GM21723 (cell line): ENCODE results near the gene TSPAN5.

Experiments
- ATAC-seq: cut with Tn5 transposase; IDR thresholded peaks from one replicate; pipeline ENCODE4 v1.9.1; 2021; ENCODE audit warnings: mild to moderate bottlenecking, moderate library complexity; ENCODE audit not compliant: unreplicated experiment

The TSPAN5 gene

GRCh38 chr4:98601708-98602107, 56.7 kb downstream of the TSPAN5 start:
- ATAC-seq, result peak; percentile 67

GRCh38 chr4:98599617-98600205, 58.7 kb downstream of the TSPAN5 start:
- no peak for ATAC-seq

- ATAC-seq, result no peak
Observed at GRCh38 chr4:98586962-98587354, 71.5 kb downstream of the TSPAN5 start.

GRCh38 chr4:98586291-98586961, 72.0 kb downstream of the TSPAN5 start:
- ATAC-seq, result no peak

- ATAC-seq, result no peak
Observed at GRCh38 chr4:98585596-98585995, 72.8 kb downstream of the TSPAN5 start.

- no peak for ATAC-seq
Observed at GRCh38 chr4:98584265-98584664, 74.1 kb downstream of the TSPAN5 start.

- no peak for ATAC-seq
Observed at GRCh38 chr4:98583265-98583664, 75.1 kb downstream of the TSPAN5 start.

- no peak for ATAC-seq
Observed at GRCh38 chr4:98581126-98581525, 77.3 kb downstream of the TSPAN5 start.

GRCh38 chr4:98577956-98578355, 80.5 kb downstream of the TSPAN5 start:
- ATAC-seq, result no peak

- no peak for ATAC-seq
Observed at GRCh38 chr4:98574816-98575215, 83.6 kb downstream of the TSPAN5 start.

GRCh38 chr4:98573791-98574190, 84.6 kb downstream of the TSPAN5 start:
- ATAC-seq, result no peak

GRCh38 chr4:98572697-98573096, 85.7 kb downstream of the TSPAN5 start:
- no peak for ATAC-seq

- ATAC-seq, result no peak
Observed at GRCh38 chr4:98571161-98571786, 87.1 kb downstream of the TSPAN5 start.

- ATAC-seq, result no peak
Observed at GRCh38 chr4:98570151-98570797, 88.1 kb downstream of the TSPAN5 start.

- ATAC-seq, result no peak
Observed at GRCh38 chr4:98568941-98569663, 89.3 kb downstream of the TSPAN5 start.

GRCh38 chr4:98567611-98568010, 90.8 kb downstream of the TSPAN5 start:
- ATAC-seq, result no peak

- ATAC-seq, result no peak
Observed at GRCh38 chr4:98566361-98567008, 91.9 kb downstream of the TSPAN5 start.

- ATAC-seq, result no peak
Observed at GRCh38 chr4:98565681-98566301, 92.6 kb downstream of the TSPAN5 start.

- ATAC-seq, result no peak
Observed at GRCh38 chr4:98564852-98565251, 93.6 kb downstream of the TSPAN5 start.

- ATAC-seq, result no peak
Observed at GRCh38 chr4:98560321-98560720, 98.1 kb downstream of the TSPAN5 start.
